ENCODE data around the gene SORCS2.

DNA sequence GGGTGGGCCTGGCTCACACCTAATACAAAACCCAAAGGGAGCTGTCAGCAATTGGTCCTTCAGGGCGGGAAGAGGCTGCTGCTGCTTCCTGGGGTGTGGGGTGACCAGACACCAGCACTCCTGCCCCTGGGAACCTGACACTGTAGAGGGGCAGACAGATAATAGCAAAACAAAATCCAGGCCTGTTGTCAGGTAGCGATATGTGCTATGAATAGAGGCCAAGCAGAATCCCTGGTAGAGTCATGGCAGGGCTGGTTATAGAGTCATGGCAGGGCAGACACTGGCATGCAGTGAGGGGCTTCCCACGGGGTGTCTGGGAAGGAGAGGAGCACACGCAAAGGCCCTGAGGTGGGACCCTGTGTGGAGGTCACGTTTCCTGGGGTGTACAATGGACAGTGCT is 321.9 kb downstream of the SORCS2 start:
- TF ChIP-seq POLR2A (IDR thresholded peaks at IDR 0.05; ENCODE audit: low read length), result no peak
- no peak for TF ChIP-seq GATA1 (IDR thresholded peaks at IDR 0.05; ENCODE audit: low read depth, low read length)
